Natural killer cell treated with Interleukin-12 subunit alpha and Interleukin-12 subunit beta and Interleukin-15 and Interleukin-18, amount 100 ng/mL, for 72 hours (primary cell): ENCODE results near the gene PAQR4. TPM values are rescaled to one million over a fixed set of nuclear protein-coding genes. Genes with fewer than 3 reads are reported as not detected.

Experiments used
- ATAC-seq, 2 donors: fragments of 150-1000 bp; cut with Tn5 transposase in 1 of 2; sonication (Bioruptor Pico), chemical (Tn5 transposase) in 1 of 2; 2 replicates each; pipeline ENCODE4 v1.10.0; 2021
- DNase-seq: peaks from one replicate; pipeline ENCODE4 v3.0.0; 2022; ENCODE audit warnings: low spot score
- H3K27ac Mint-ChIP-seq, 2 donors: 1 replicate in 1 of 2; 2 replicates in 1 of 2; pipeline ENCODE4 v1.8.0; 2022; ENCODE audit warnings: mixed read lengths in 2 of 2, mild to moderate bottlenecking in 1 of 2, moderate library complexity in 1 of 2
- H3K27me3 Mint-ChIP-seq, 2 donors: 1 replicate in 1 of 2; 2 replicates in 1 of 2; pipeline ENCODE4 v1.8.0; 2022; ENCODE audit warnings: mixed read lengths in 2 of 2
- H3K36me3 Mint-ChIP-seq: one replicate; pipeline ENCODE4 v1.8.0; 2022; ENCODE audit warnings: mixed read lengths
- H3K4me1 Mint-ChIP-seq, 2 donors: 1 replicate in 1 of 2; 2 replicates in 1 of 2; pipeline ENCODE4 v1.8.0; 2022; ENCODE audit warnings: low read depth in 2 of 2, mixed read lengths in 2 of 2, mild to moderate bottlenecking in 1 of 2
- H3K4me3 Mint-ChIP-seq: one replicate; pipeline ENCODE4 v1.8.0; 2022; ENCODE audit warnings: mixed read lengths
- H3K9me3 Mint-ChIP-seq: 2 replicates; pipeline ENCODE4 v1.8.0; 2022; ENCODE audit warnings: mixed read lengths
- total RNA-seq, 2 donors: library from RNA; stranded (reverse); gene quantifications; one replicate each; pipeline ENCODE4 v1.2.3, GENCODE V29; 2022

The PAQR4 gene
- total RNA-seq, 2 donors from 2014 or later = 19.7 to 39.1 TPM

DNA sequence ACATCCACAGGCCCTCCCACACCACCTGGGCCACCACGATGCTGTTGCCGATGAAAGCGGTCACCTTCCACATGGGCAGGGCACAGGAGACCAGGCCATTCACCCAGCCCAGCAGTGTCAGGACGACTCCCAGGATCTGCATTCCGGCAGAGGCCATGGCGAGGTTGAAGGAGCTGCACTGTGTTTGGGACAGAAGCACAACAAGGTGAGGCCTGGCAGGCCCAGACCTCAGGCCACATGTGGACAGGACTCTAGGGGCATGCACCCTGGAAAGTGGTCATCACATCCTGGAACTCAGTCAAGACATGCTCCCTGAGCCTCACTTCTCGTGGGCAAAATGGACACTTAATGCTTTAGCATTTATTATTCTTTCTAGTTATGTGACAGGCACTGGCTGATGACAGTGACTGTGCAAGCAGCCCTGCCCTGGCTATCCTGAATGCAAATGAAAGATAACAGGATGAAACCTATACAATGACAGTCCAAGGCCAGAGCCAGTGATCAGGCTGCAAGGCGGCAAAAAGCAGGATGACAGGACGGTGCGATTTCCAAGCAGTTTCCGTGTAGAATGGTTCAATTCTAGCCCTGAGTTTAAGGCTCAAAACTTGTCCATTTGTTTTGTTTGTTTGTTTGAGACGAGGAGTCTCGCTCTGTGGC, 46.8 kb downstream of the PAQR4 start:
- no peak for DNase-seq
- no peak for ATAC-seq
- no peak overlapping the region for H3K4me3 Mint-ChIP-seq
- H3K27ac Mint-ChIP-seq = no peak overlapping the region
- H3K36me3 Mint-ChIP-seq = no peaks in the 10 kb centered on the region
- no peaks in the 10 kb centered on the region for H3K9me3 Mint-ChIP-seq
- H3K27me3 Mint-ChIP-seq = peaks cover 0 to 4% of the 10 kb centered on the region in 2 donors
- H3K4me1 Mint-ChIP-seq = peaks cover 3 to 5% of the 10 kb centered on the region in 2 donors

DNA sequence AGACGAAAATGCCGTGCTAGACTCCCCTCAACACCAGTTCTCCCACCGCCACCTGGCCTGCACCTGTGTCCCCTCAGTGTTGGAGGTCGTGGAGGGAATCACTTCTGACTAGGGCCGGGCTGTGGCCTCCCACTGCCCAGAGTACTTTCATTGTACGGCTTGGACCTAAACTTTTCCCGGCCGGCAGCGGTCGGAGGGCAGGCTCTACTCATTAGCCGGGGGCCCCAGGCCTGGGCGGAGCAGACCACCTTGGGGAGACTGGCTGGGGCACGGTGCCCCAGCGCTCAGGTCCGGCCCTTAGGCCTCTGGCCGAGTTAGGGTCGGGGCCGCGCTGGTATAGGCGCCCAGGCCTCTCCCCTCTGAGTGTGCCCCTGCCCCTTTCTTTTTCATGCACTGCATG, 48.2 kb downstream of the PAQR4 start:
- H3K4me1 Mint-ChIP-seq = peaks cover 13 to 17% of the 10 kb centered on the region in 2 donors
- no peaks in the 10 kb centered on the region for H3K9me3 Mint-ChIP-seq
- H3K27ac Mint-ChIP-seq = no peak overlapping the region
- ATAC-seq (no peak), DNase-seq (no peak)
- H3K4me3 Mint-ChIP-seq = no peak overlapping the region
- peaks cover 0 to 4% of the 10 kb centered on the region in 2 donors for H3K27me3 Mint-ChIP-seq
- no peaks in the 10 kb centered on the region for H3K36me3 Mint-ChIP-seq

GRCh38 chr16:3017794-3018506, 48.8 kb downstream of the PAQR4 start, which contains the start of gene CLDN6:
Gene CLDN6, minus strand, starts transcription at chr16:3018183. Its CDS starts 2,162 bp downstream, at chr16:3016021.
- Mint-ChIP-seq H3K27me3 (peaks cover 0 to 4% of the 10 kb centered on the region in 2 donors), H3K4me1 (peaks cover 19 to 23% of the 10 kb centered on the region in 2 donors), H3K36me3 (no peaks in the 10 kb centered on the region), H3K27ac (no peak within 1 kb of the TSS), H3K9me3 (no peaks in the 10 kb centered on the region), H3K4me3 (no peak within 1 kb of the TSS)
- no peak for ATAC-seq
- DNase-seq = no peak

DNA sequence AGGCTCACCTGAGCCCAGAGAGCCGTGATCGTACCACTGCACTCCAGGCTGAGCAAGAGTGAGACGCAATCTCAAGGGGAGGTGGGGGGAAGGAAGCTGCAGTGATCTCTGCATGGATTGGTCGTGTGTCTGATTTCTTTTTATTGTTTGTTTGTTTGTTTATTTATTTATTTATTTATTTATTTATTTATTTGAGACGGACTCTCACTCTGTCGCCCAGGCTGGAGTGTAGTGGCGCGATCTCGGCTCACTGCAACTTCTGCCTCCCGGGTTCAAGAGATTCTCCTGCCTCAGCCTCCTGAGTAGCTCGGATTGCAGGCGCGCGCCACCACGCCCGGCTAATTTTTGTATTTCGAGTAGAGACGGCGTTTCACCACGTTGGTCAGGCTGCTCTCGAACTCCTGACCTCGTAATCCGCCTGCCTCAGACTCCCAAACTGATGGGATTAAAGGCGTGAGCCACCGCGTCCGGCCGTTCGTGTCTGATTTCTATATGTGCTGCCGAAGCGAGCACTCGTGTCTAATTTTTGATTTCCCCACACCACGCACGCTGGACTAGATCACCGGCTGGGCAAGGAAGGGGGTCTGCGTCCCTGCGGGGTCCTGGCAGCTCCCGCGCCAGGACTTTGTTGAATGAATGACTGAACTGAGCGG, 50.6 kb downstream of the PAQR4 start:
- DNase-seq (no peak), ATAC-seq (no peak)
- Mint-ChIP-seq H3K4me3 (peak overlapping the region; percentile 88), H3K4me1 (peaks cover 32% of the 10 kb centered on the region in 2 donors), H3K9me3 (no peaks in the 10 kb centered on the region), H3K27me3 (no peaks in the 10 kb centered on the region), H3K27ac (peak overlapping the region; percentile 46 to 72), H3K36me3 (no peaks in the 10 kb centered on the region)

DNA sequence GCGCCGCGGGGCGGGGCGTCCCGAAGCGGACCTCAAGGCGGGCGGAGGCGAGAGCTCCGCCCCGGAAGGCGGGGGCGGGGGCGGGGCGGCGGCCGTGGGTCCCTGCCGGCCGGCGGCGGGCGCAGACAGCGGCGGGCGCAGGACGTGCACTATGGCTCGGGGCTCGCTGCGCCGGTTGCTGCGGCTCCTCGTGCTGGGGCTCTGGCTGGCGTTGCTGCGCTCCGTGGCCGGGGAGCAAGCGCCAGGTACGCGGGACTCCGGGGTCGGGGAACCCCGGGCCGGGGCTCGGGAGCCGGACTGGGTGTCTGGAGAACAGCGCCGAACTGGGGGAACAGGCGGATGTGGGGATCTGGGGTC, 51.1 kb downstream of the PAQR4 start, which contains the start of gene TNFRSF12A:
Gene TNFRSF12A (plus strand): TSS at position 122 of the 357 bp plus-strand sequence. CDS start 30 bp downstream, at position 152.
- Mint-ChIP-seq H3K27me3 (no peaks in the 10 kb centered on the region), H3K4me1 (peaks cover 32% of the 10 kb centered on the region in 2 donors), H3K27ac (peak within 1 kb of the TSS; percentile 87 to 90), H3K36me3 (no peaks in the 10 kb centered on the region), H3K9me3 (no peaks in the 10 kb centered on the region), H3K4me3 (peak within 1 kb of the TSS; percentile 88)
- peak; percentile 87 for DNase-seq
- ATAC-seq = peak; percentile 64 to 74

GRCh38 chr16:3020604-3021448, 51.7 kb downstream of the PAQR4 start:
- DNase-seq = no peak
- Mint-ChIP-seq H3K9me3 (no peaks in the 10 kb centered on the region), H3K27ac (peak overlapping the region; percentile 87 to 90), H3K4me3 (peak overlapping the region; percentile 88), H3K4me1 (peaks cover 32% of the 10 kb centered on the region in 2 donors), H3K27me3 (no peaks in the 10 kb centered on the region), H3K36me3 (no peaks in the 10 kb centered on the region)
- peak; percentile 2 to 4 for ATAC-seq

- Mint-ChIP-seq H3K36me3 (no peaks in the 10 kb centered on the region), H3K27me3 (no peaks in the 10 kb centered on the region), H3K27ac (peak overlapping the region; percentile 87 to 90), H3K4me1 (peaks cover 32% of the 10 kb centered on the region in 2 donors), H3K4me3 (peak overlapping the region; percentile 88), H3K9me3 (no peaks in the 10 kb centered on the region)
- DNase-seq = peak; percentile 79
- ATAC-seq = peak; percentile 44 to 56
These were observed 52.5 kb downstream of the PAQR4 start for GRCh38 chr16:3021449-3022207.

DNA sequence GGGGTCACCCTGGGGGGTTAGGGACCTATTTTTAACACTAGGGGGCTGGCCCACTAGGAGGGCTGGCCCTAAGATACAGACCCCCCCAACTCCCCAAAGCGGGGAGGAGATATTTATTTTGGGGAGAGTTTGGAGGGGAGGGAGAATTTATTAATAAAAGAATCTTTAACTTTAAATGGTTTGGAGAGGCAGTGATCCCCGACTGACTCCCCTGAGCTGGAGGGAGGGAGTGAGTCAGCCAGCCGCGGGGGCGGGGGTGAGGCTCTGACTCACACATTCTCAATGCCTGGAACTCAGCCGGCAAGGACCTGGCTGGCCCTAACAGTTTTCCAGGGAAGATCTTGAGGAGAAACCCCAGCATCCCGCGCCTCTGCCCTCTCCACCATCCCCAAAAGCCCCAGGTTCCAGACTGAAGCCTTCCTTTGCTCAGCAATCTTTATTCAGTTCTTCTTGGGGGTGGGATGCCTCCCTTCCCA, 53.1 kb downstream of the PAQR4 start:
- Mint-ChIP-seq H3K36me3 (no peaks in the 10 kb centered on the region), H3K4me3 (peak overlapping the region; percentile 88), H3K4me1 (peaks cover 32% of the 10 kb centered on the region in 2 donors), H3K27me3 (no peaks in the 10 kb centered on the region), H3K27ac (peak overlapping the region; percentile 87 to 90), H3K9me3 (no peaks in the 10 kb centered on the region)
- DNase-seq = peak; percentile 90
- ATAC-seq = peak; percentile 48 to 64

GRCh38 chr16:3022684-3023414, 53.7 kb downstream of the PAQR4 start:
- H3K9me3 Mint-ChIP-seq = no peaks in the 10 kb centered on the region
- ATAC-seq (no peak), DNase-seq (no peak)
- H3K4me3 Mint-ChIP-seq = peak overlapping the region; percentile 88
- peaks cover 32 to 34% of the 10 kb centered on the region in 2 donors for H3K4me1 Mint-ChIP-seq
- no peaks in the 10 kb centered on the region for H3K36me3 Mint-ChIP-seq
- H3K27ac Mint-ChIP-seq = peak overlapping the region; percentile 87 to 90
- no peaks in the 10 kb centered on the region for H3K27me3 Mint-ChIP-seq

Other genes starting within 250 kb of the PAQR4 start
- gene PRSS27, start 249.1 kb upstream of the PAQR4 start, total RNA-seq = 1 to 10 TPM; 1.1 to 1.4 TPM
- 1,000 to 10,000 TPM in 1 of 2 donors, 100 to 1,000 TPM in 1; 569 to 1,109 TPM for gene SRRM2, start 216.7 kb upstream of the PAQR4 start, total RNA-seq
- 100 to 1,000 TPM; 196 to 201 TPM for gene ELOB, start 192.1 kb upstream of the PAQR4 start, total RNA-seq
- not detected for gene PRSS33, start 181.8 kb upstream of the PAQR4 start, total RNA-seq
- not detected for gene PRSS41, start 170.9 kb upstream of the PAQR4 start, total RNA-seq
- 10 to 100 TPM in 1 of 2 donors, under 1 TPM in 1; 0.53 to 21.5 TPM for gene PRSS21, start 152.1 kb upstream of the PAQR4 start, total RNA-seq
- 10 to 100 TPM in 1 of 2 donors, 1 to 10 TPM in 1; 3.8 to 22.1 TPM for gene ZG16B, start 139.0 kb upstream of the PAQR4 start, total RNA-seq
- gene PRSS22, start 111.2 kb upstream of the PAQR4 start, total RNA-seq = under 1 TPM; 0.86 TPM
- 10 to 100 TPM; 21.5 to 24.7 TPM for gene FLYWCH2, start 86.1 kb upstream of the PAQR4 start, total RNA-seq
- 10 to 100 TPM; 66.6 to 85.7 TPM for gene FLYWCH1, start 57.4 kb upstream of the PAQR4 start, total RNA-seq
- not detected for gene KREMEN2, start 5.1 kb upstream of the PAQR4 start, total RNA-seq
- 100 to 1,000 TPM in 1 of 2 donors, 10 to 100 TPM in 1; 76.4 to 251 TPM for gene PKMYT1, start 11.1 kb downstream of the PAQR4 start, total RNA-seq
- under 1 TPM in 1 of 2 donors, not detected in 1; 0.47 TPM for gene CLDN9, start 43.6 kb downstream of the PAQR4 start, total RNA-seq
- not detected for gene CLDN6, start 48.8 kb downstream of the PAQR4 start, total RNA-seq
- 1 to 10 TPM; 6.4 to 6.5 TPM for gene TNFRSF12A, start 51.0 kb downstream of the PAQR4 start, total RNA-seq
- 10 to 100 TPM; 14.3 to 18.4 TPM for gene HCFC1R1, start 54.6 kb downstream of the PAQR4 start, total RNA-seq
- gene THOC6, start 54.7 kb downstream of the PAQR4 start, total RNA-seq = 10 to 100 TPM; 33.6 to 58.8 TPM
- gene BICDL2, start 67.6 kb downstream of the PAQR4 start, total RNA-seq = under 1 TPM; 0.50 to 0.67 TPM
- gene MMP25, start 77.2 kb downstream of the PAQR4 start, total RNA-seq = 10 to 100 TPM; 54.3 to 66.6 TPM
- 1,000 to 10,000 TPM in 1 of 2 donors, 100 to 1,000 TPM in 1; 678 to 1,235 TPM for gene IL32, start 96.3 kb downstream of the PAQR4 start, total RNA-seq
- under 1 TPM in 1 of 2 donors, not detected in 1; 0.22 TPM for gene ZSCAN10, start 129.9 kb downstream of the PAQR4 start, total RNA-seq
- gene ZNF205, start 143.2 kb downstream of the PAQR4 start, total RNA-seq = not detected
- 10 to 100 TPM in 1 of 2 donors, 1 to 10 TPM in 1; 8.5 to 11.6 TPM for gene ZNF213, start 165.7 kb downstream of the PAQR4 start, total RNA-seq
- gene OR1F1, start 218.9 kb downstream of the PAQR4 start, total RNA-seq = not detected